ENCODE results near the gene RIPPLY2.

DNA sequence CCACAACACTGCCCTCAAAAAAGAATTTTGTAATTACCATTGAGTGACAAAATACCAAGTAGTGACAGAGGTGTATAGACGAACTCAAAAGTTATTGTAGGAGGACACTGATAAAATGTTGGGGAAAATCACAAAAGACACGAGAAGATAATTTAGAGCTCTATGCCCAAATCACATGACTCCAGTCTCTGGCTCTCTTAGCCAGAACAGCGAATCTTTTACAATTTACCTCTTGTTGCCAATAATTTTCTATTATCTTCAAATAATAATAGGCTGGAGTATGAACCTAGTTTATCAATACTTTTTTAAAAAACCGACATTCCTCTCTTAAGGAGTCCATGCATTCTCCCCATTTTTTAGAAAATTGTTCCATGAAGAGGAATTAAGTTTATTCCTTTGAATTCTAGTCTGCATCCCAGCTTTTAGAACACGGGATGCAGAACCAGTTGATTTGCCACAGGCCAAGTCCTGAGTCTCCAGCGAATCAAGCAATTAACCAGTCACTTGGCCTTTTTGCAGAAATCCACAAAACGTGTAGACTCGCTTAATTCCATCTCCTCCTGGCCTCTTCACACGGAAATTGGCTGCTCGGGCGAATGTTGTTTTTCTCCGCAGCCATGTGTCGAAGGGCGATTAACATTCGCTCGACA, 507 bp upstream of the RIPPLY2 start:
- TF ChIP-seq, protein P1, sequence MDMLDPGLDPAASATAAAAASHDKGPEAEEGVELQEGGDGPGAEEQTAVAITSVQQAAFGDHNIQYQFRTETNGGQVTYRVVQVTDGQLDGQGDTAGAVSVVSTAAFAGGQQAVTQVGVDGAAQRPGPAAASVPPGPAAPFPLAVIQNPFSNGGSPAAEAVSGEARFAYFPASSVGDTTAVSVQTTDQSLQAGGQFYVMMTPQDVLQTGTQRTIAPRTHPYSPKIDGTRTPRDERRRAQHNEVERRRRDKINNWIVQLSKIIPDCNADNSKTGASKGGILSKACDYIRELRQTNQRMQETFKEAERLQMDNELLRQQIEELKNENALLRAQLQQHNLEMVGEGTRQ (IDR thresholded peaks at IDR 0.05; ENCODE audit: borderline replicate concordance, low read depth, low read length) = no peak
- TF ChIP-seq CHD2 (IDR thresholded peaks at IDR 0.05; ENCODE audit: low read length, partially characterized antibody) (no peak), RAD21 (IDR thresholded peaks at IDR 0.05; ENCODE audit: low read length) (no peak), NFIC (IDR thresholded peaks at IDR 0.05; ENCODE audit: borderline replicate concordance) (no peak), JUND (IDR thresholded peaks at IDR 0.05) (no peak)
- TF ChIP-seq, protein P2, sequence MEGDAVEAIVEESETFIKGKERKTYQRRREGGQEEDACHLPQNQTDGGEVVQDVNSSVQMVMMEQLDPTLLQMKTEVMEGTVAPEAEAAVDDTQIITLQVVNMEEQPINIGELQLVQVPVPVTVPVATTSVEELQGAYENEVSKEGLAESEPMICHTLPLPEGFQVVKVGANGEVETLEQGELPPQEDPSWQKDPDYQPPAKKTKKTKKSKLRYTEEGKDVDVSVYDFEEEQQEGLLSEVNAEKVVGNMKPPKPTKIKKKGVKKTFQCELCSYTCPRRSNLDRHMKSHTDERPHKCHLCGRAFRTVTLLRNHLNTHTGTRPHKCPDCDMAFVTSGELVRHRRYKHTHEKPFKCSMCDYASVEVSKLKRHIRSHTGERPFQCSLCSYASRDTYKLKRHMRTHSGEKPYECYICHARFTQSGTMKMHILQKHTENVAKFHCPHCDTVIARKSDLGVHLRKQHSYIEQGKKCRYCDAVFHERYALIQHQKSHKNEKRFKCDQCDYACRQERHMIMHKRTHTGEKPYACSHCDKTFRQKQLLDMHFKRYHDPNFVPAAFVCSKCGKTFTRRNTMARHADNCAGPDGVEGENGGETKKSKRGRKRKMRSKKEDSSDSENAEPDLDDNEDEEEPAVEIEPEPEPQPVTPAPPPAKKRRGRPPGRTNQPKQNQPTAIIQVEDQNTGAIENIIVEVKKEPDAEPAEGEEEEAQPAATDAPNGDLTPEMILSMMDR (IDR thresholded peaks at IDR 0.05) = no peak
